Stomach (tissue), 4 donors: ENCODE measurements around the gene CFAP53.

ENCODE experiments used
- POLR2AphosphoS5 ChIP-seq, 3 donors: sonication (generic); formaldehyde crosslinking; IDR thresholded peaks; one replicate each; pipeline ENCODE4 v1.6.1; 2016; ENCODE audit warnings: antibody characterized with exemption in 3 of 3
- TF ChIP-seq, protein P1 (sequence below), 7 experiments: fragments of 450-650 bp in 4 of 7; fragments of 200-600 bp in 3 of 7; sonication (generic) in 3 of 7; IDR thresholded peaks; one replicate each; pipeline ENCODE4 v1.5.1; 2016 to 2019; ENCODE audit warnings: antibody characterized with exemption in 7 of 7, control low read depth in 2 of 7, mild to moderate bottlenecking in 1 of 7

DNA sequence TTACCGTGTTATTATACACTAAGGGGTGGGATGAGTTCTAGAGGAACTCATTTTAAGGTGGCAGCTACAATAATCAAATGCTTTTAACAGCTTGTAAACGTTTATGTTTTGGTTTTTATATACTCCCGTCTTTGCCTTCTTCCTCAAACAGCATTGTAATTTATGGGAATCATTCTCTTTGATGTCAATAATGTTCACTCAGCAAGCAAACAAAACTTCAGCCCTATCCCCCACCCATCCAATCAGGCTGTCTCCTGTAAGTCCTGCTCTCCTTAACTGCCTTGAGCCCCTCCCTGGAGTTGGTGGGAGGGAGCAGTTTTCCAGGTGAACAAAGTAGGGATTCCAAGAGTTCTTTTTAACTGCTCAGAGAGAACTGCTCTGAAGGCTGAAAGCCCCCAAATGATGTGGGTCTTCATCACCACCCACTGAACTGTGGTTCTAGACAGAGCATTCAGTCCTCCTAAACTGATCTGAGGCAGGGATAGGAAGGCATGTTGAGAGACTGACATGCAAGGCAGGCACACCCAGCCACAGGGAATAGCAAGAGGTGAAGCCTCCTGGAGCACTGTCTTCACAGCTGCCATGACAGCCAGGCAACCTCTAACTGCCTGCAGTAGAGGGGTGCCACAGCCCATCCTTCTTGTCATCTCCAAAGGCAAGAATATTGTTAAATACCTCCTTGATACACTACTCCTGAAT is 88.9 kb downstream of the CFAP53 start:
- TF ChIP-seq, protein P1, sequence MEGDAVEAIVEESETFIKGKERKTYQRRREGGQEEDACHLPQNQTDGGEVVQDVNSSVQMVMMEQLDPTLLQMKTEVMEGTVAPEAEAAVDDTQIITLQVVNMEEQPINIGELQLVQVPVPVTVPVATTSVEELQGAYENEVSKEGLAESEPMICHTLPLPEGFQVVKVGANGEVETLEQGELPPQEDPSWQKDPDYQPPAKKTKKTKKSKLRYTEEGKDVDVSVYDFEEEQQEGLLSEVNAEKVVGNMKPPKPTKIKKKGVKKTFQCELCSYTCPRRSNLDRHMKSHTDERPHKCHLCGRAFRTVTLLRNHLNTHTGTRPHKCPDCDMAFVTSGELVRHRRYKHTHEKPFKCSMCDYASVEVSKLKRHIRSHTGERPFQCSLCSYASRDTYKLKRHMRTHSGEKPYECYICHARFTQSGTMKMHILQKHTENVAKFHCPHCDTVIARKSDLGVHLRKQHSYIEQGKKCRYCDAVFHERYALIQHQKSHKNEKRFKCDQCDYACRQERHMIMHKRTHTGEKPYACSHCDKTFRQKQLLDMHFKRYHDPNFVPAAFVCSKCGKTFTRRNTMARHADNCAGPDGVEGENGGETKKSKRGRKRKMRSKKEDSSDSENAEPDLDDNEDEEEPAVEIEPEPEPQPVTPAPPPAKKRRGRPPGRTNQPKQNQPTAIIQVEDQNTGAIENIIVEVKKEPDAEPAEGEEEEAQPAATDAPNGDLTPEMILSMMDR (IDR thresholded peaks at IDR 0.05) = no peak
- TF ChIP-seq POLR2AphosphoS5 (IDR thresholded peaks at IDR 0.05) = no peak
